GM21786 (cell line): ENCODE data around the gene CYP2C19.
"Not testable (repeated sequence)": the region's sequence is repeated elsewhere in the genome, so short reads cannot be mapped to it uniquely, and the experiment has no call there.

Source experiments
- ATAC-seq: cut with Tn5 transposase; IDR thresholded peaks from one replicate; pipeline ENCODE4 v1.9.1; 2021; ENCODE audit not compliant: unreplicated experiment

CYP2C19 gene

GRCh38 chr10:94762393-94762792 is at the start of gene CYP2C19:
CYP2C19 (plus strand) TSS chr10:94762681; CDS start chr10:94762706, 25 bp downstream.
- ATAC-seq = no peak

GRCh38 chr10:94725871-94726270 is 36.6 kb upstream of the CYP2C19 start:
- no peak for ATAC-seq

GRCh38 chr10:94735197-94735596 is 27.3 kb upstream of the CYP2C19 start:
- ATAC-seq = no peak

- no peak for ATAC-seq
Measured at GRCh38 chr10:94738588-94738987, 23.9 kb upstream of the CYP2C19 start.

- ATAC-seq = no peak
Measured at GRCh38 chr10:94747137-94747536, 15.3 kb upstream of the CYP2C19 start.

GRCh38 chr10:94747838-94748237 is 14.6 kb upstream of the CYP2C19 start:
- ATAC-seq = no peak

- ATAC-seq = no peak
Measured at GRCh38 chr10:94757916-94758315, 4.6 kb upstream of the CYP2C19 start.

- ATAC-seq = no peak
Measured at GRCh38 chr10:94760586-94761178, 1.8 kb upstream of the CYP2C19 start.

GRCh38 chr10:94775425-94775824 is 12.9 kb downstream of the CYP2C19 start:
- ATAC-seq = not testable (repeated sequence)

- no peak for ATAC-seq
Measured at GRCh38 chr10:94777886-94778458, 15.5 kb downstream of the CYP2C19 start.

GRCh38 chr10:94780844-94781243 is 18.4 kb downstream of the CYP2C19 start:
- no peak for ATAC-seq

GRCh38 chr10:94784256-94784655 is 21.8 kb downstream of the CYP2C19 start:
- no peak for ATAC-seq

GRCh38 chr10:94785211-94785610 is 22.7 kb downstream of the CYP2C19 start:
- no peak for ATAC-seq

- not testable (repeated sequence) for ATAC-seq
Measured at GRCh38 chr10:94800551-94800950, 38.1 kb downstream of the CYP2C19 start.

GRCh38 chr10:94803307-94803706 is 40.8 kb downstream of the CYP2C19 start:
- ATAC-seq = no peak

- ATAC-seq = not testable (repeated sequence)
Measured at GRCh38 chr10:94830025-94830424, 67.5 kb downstream of the CYP2C19 start.

- ATAC-seq = no peak
Measured at GRCh38 chr10:94846204-94846603, 83.7 kb downstream of the CYP2C19 start.

- ATAC-seq = no peak
Measured at GRCh38 chr10:94850766-94851165, 88.3 kb downstream of the CYP2C19 start.

- no peak for ATAC-seq
Measured at GRCh38 chr10:94851263-94851662, 88.8 kb downstream of the CYP2C19 start.

- ATAC-seq = no peak
Measured at GRCh38 chr10:94852438-94852837, 90.0 kb downstream of the CYP2C19 start.

GRCh38 chr10:94853065-94853464 is 90.6 kb downstream of the CYP2C19 start:
- no peak for ATAC-seq

- no peak for ATAC-seq
Measured at GRCh38 chr10:94858005-94858404, 95.5 kb downstream of the CYP2C19 start.

- ATAC-seq = no peak
Measured at GRCh38 chr10:94859086-94859485, 96.6 kb downstream of the CYP2C19 start.
